Upper lobe of right lung (tissue), 1 donor: ENCODE measurements around the gene IGF2BP3. TPM values are rescaled to one million over a fixed set of nuclear protein-coding genes. Genes with fewer than 3 reads are reported as not detected.
"Not testable (repeated sequence)": the region's sequence is repeated elsewhere in the genome, so short reads cannot be mapped to it uniquely, and the experiment has no call there.

Experiments used
- ATAC-seq: fragments of 200-7000 bp; cut with Tn5 transposase; one replicate; pipeline ENCODE4 v1.9.1; 2020; ENCODE audit warnings: mild to moderate bottlenecking, moderate library complexity
- DNase-seq: peaks from one replicate; pipeline ENCODE4 v3.0.0-alpha.2; 2020
- H3K27ac ChIP-seq: fragments of 200-600 bp; one replicate; pipeline ENCODE4 v1.8.0; 2022
- H3K27me3 ChIP-seq: fragments of 200-600 bp; one replicate; pipeline ENCODE4 v1.8.0; 2022; ENCODE audit warnings: mild to moderate bottlenecking
- H3K36me3 ChIP-seq: fragments of 200-600 bp; one replicate; pipeline ENCODE4 v1.8.0; 2022
- H3K4me1 ChIP-seq: fragments of 200-600 bp; one replicate; pipeline ENCODE4 v1.8.0; 2022
- H3K4me3 ChIP-seq: fragments of 200-600 bp; one replicate; pipeline ENCODE4 v1.8.0; 2022; ENCODE audit warnings: mild to moderate bottlenecking
- H3K9me3 ChIP-seq: fragments of 200-600 bp; one replicate; pipeline ENCODE4 v1.8.0; 2022
- intact Hi-C: fragments of 100-400 bp; cut with DNase I; formaldehyde crosslinking; loops from one replicate; pipeline ENCODE4 v1.11.0; 2022
- total RNA-seq: library from RNA; stranded (reverse); fragmentation: NEBNext Ultra II Directional; extraction: Animal tissue kit (Norgen Biotek cat#: 25700); gene quantifications from one replicate; pipeline ENCODE4 v1.2.1, GENCODE V29; 2021
- TF ChIP-seq, protein P1 (sequence below): fragments of 200-600 bp; IDR thresholded peaks from one replicate; pipeline ENCODE4 v1.8.0; 2022; ENCODE audit warnings: antibody characterized with exemption
- donor health status: DM: no; HTN: yes; CAD: no; lungs with severe emphysema.

Gene IGF2BP3
- total RNA-seq, 1 donor from 2014 or later: 3.3 TPM

DNA sequence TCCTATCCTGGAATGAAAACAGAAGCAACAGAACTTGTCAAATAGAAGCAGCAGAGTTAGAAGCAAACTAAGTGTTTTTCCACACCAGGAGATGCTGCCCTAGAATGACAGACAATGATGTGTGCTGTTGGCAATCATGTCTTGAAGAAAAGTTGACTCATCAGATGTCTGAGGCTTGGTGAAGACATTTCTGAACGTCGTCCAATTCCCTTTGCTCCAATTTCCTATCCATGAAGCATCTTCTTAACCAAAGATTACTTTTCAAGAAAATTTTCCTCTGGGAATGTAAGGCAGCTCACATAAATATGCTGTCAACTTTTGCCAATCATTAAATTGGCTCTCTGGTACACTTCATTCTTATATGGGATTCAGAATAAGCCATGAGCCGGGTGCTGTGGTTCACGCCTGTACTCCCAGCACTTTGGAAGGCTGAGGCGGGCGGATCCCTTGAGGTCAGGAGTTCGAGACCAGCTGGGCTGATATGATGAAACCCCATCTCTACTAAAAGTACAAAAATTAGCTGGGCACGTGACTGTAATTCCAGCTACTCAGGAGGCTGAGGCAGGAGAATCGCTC lies 136.5 kb downstream of the IGF2BP3 start:
- no peaks in the 10 kb centered on the region for H3K9me3 ChIP-seq
- peaks cover 36% of the 10 kb centered on the region for H3K4me1 ChIP-seq
- TF ChIP-seq, protein P1, sequence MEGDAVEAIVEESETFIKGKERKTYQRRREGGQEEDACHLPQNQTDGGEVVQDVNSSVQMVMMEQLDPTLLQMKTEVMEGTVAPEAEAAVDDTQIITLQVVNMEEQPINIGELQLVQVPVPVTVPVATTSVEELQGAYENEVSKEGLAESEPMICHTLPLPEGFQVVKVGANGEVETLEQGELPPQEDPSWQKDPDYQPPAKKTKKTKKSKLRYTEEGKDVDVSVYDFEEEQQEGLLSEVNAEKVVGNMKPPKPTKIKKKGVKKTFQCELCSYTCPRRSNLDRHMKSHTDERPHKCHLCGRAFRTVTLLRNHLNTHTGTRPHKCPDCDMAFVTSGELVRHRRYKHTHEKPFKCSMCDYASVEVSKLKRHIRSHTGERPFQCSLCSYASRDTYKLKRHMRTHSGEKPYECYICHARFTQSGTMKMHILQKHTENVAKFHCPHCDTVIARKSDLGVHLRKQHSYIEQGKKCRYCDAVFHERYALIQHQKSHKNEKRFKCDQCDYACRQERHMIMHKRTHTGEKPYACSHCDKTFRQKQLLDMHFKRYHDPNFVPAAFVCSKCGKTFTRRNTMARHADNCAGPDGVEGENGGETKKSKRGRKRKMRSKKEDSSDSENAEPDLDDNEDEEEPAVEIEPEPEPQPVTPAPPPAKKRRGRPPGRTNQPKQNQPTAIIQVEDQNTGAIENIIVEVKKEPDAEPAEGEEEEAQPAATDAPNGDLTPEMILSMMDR: no peak
- H3K27ac ChIP-seq: peak overlapping the region; percentile 40
- no peaks in the 10 kb centered on the region for H3K36me3 ChIP-seq
- H3K4me3 ChIP-seq: no peak overlapping the region
- H3K27me3 ChIP-seq: no peaks in the 10 kb centered on the region
- intact Hi-C loops: no loop called here
- DNase-seq: no peak
- no peak for ATAC-seq

DNA sequence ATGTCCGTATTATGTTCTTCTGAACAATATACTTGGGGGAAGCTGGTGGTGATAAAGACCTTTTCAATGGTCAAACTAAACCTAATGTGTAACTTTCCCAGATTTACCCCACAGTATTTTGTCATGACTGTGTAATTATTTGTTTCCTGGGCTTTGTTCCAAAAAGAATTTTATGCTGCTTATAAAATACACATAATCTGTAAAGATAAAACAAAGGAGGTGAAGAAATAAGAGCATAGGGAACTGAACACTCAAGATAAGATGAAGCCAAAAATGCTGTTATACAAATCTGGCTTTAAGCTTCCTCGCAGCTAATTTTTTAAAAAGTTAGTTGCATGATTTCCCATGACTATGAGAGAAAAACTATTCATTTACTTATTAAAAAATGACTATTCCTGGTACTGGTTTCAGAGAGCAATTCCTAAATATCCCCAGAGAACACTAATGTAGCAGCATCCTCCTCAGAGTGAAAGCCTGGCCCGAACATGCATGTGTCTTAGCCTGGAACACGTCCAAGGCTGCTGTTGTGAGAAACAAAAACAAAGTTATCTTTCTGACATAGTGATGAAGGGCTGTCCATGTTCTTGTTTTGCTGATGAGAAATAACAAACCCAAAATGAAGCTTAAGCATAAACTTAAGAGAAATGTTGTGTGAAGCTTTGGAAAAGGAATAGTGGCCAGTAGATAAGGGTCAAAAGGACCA lies 137.2 kb downstream of the IGF2BP3 start:
- ATAC-seq (no peak), DNase-seq (no peak)
- H3K9me3 ChIP-seq: no peaks in the 10 kb centered on the region
- H3K4me1 ChIP-seq: peaks cover 36% of the 10 kb centered on the region
- H3K27me3 ChIP-seq: no peaks in the 10 kb centered on the region
- H3K4me3 ChIP-seq: no peak overlapping the region
- peak overlapping the region; percentile 40 for H3K27ac ChIP-seq
- TF ChIP-seq, protein P1: no peak
- no peaks in the 10 kb centered on the region for H3K36me3 ChIP-seq
- intact Hi-C loops: no loop called here

DNA sequence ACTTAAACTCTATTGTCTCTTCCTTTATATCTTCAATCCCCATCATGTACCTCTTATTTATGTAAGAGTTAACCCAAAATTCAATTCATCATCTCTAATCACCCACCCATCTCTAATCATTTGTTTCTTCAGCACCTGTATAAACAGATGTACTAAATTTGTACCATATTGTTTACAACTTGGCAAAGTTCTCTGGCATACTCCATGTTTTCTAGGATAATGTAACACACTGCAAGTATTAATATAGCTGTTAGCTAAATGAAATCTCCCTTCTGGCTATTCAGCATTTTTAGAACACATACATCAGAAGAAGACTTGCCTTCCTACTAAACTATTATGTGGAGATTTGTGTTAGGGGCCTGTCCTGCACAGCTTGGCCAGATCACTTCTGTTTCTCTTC lies 138.1 kb downstream of the IGF2BP3 start:
- TF ChIP-seq, protein P1: no peak
- Histone ChIP-seq H3K27ac (no peak overlapping the region), H3K36me3 (no peaks in the 10 kb centered on the region), H3K4me3 (no peak overlapping the region), H3K9me3 (no peaks in the 10 kb centered on the region), H3K4me1 (peaks cover 36% of the 10 kb centered on the region), H3K27me3 (no peaks in the 10 kb centered on the region)
- intact Hi-C loops: no loop called here
- DNase-seq (no peak), ATAC-seq (no peak)

DNA sequence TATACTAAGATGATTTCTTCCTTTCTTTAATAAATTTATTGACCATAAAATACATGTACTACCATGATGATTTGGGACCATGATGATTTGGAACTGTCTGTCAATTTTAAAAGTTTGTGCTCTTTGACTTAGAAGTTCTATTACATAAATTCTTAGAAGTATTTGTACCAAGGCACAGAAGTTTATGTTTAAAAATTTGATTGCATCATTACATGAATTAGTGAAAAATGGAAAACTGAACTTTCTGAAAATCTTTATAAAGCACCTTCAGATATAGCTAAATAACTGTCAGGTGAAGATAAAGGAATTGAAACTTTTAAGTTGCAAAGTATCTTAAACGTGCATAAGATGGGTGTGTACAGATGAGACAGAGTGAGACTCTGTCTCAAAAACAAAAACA lies 139.2 kb downstream of the IGF2BP3 start:
- no peaks in the 10 kb centered on the region for H3K36me3 ChIP-seq
- no peak overlapping the region for H3K27ac ChIP-seq
- no peaks in the 10 kb centered on the region for H3K27me3 ChIP-seq
- no peaks in the 10 kb centered on the region for H3K9me3 ChIP-seq
- intact Hi-C loops: no loop called here
- no peak for DNase-seq
- ATAC-seq: no peak
- TF ChIP-seq, protein P1: no peak
- H3K4me1 ChIP-seq: peaks cover 36% of the 10 kb centered on the region
- no peak overlapping the region for H3K4me3 ChIP-seq

DNA sequence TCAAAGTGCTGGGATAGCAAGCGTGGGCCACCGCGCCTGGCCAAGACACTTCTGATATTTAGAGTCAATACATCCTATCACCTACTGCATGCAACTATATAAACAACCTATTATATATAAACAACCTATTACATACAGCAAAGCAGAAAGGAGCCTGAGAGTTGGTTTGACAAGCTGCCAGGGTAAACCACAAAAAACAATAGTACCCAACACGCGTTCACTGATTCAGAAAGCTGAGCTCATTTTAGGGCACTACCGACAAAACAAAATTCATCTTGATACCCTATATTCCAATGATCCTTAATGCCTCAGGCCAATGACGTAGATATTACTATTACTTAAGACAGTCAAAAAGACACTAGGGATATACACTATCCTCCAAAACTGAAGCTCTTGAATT lies 154.9 kb downstream of the IGF2BP3 start:
- H3K9me3 ChIP-seq: no peaks in the 10 kb centered on the region
- no peak overlapping the region for H3K4me3 ChIP-seq
- no peak for ATAC-seq
- H3K4me1 ChIP-seq: no peaks in the 10 kb centered on the region
- peaks cover 10% of the 10 kb centered on the region for H3K36me3 ChIP-seq
- TF ChIP-seq, protein P1: no peak
- no peaks in the 10 kb centered on the region for H3K27me3 ChIP-seq
- no peak overlapping the region for H3K27ac ChIP-seq
- intact Hi-C loops: no loop called here
- DNase-seq: no peak

DNA sequence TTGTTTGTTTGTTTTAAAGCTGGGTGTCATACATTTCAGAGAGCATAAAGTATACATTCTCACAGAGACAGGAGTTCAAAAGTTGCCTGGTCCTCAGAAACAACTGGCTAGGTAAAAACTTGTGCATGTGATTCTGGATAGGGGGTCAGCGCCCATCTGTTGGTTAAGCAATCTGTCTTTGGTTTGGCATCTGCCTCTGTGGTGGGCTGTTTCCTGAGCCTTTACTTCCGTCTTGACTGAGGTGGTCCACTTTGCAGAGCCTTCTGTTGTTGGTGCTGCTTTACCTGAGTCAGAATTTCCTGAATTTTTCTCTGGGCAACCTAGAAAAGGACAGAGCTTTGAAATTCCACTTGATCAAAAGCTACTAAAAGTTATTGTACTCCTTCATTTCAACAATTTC lies 158.2 kb downstream of the IGF2BP3 start:
- H3K27me3 ChIP-seq, H3K4me3 ChIP-seq, intact Hi-C loops, H3K9me3 ChIP-seq, ATAC-seq, DNase-seq, H3K27ac ChIP-seq, H3K4me1 ChIP-seq: not testable (repeated sequence)
- H3K36me3 ChIP-seq: peaks cover 38% of the 10 kb centered on the region
